C4-2B (cell line): ENCODE results near the gene HOXA9.

Source experiments
- ZFX ChIP-seq: fragments of 450-650 bp; IDR thresholded peaks from 2 replicates; pipeline ENCODE4 v1.6.1; 2017
- TF ChIP-seq, protein P1 (sequence below): fragments of 450-650 bp; conservative IDR thresholded peaks from 2 replicates; pipeline ENCODE4 v1.5.1; 2017; ENCODE audit warnings: mild to moderate bottlenecking

DNA sequence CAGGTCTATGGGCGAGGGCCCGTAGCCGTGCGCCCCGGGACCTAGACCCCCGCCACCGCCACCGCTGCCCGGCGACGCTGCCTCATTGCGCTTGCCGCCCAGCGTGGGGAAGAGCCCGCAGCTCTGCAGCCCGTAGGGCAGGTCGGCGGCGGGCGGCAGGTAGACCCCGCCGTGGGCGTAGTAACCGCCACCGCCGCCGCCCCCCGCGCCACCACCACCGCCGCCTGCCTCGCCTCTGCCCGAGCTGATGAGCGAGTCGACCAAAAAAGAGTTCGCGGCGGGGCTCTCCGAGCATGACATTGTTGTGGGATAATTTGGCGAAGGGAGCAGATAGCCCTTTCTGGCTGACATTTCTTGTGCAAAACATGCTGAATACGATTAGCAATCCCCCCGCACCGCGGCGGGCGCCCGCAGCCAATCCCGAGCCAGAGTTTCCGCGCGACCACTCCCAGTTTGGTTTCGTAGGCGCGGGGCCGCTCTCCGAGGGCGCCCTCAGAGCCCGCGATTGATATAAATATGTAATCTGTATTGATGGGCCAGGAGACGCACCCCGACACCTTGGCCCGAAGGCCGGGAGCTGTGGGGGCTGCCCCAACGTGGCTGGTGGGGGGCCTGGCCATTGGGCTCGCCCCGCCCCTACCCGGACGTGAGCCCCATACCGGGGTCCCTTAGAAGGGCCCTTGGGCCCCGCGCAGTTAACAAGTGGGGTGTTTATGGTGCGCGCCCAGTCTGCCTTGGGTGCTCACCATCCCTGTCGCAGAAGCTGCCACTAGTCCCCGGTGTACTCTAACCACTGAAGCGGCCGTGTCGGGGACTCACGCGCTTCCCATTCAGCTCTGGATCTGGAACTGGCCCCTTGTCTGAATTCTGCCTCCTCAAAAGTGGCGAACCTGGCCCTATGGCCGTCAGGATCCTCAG is 8.9 kb upstream of the HOXA9 start, which contains the start of gene HOXA10:
- TF ChIP-seq, protein P1, sequence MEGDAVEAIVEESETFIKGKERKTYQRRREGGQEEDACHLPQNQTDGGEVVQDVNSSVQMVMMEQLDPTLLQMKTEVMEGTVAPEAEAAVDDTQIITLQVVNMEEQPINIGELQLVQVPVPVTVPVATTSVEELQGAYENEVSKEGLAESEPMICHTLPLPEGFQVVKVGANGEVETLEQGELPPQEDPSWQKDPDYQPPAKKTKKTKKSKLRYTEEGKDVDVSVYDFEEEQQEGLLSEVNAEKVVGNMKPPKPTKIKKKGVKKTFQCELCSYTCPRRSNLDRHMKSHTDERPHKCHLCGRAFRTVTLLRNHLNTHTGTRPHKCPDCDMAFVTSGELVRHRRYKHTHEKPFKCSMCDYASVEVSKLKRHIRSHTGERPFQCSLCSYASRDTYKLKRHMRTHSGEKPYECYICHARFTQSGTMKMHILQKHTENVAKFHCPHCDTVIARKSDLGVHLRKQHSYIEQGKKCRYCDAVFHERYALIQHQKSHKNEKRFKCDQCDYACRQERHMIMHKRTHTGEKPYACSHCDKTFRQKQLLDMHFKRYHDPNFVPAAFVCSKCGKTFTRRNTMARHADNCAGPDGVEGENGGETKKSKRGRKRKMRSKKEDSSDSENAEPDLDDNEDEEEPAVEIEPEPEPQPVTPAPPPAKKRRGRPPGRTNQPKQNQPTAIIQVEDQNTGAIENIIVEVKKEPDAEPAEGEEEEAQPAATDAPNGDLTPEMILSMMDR: no peak
- TF ChIP-seq ZFX: no peak
